MM.1S (cell line): ENCODE measurements around the gene GRIK4.

Experiments
- DNase-seq: peaks from one replicate; pipeline ENCODE4 v3.0.0-alpha.2; 2015
- H2AFZ ChIP-seq: fragments of 300-600 bp; sonication (generic); 2 replicates; pipeline ENCODE4 v1.6.0; 2016; ENCODE audit warnings: antibody characterized with exemption, low read length
- H3F3A ChIP-seq: fragments of 300-600 bp; sonication (generic); 2 replicates; pipeline ENCODE4 v1.6.1; 2016; ENCODE audit warnings: mild to moderate bottlenecking, antibody characterized with exemption, low read length, moderate library complexity, mixed read lengths; ENCODE audit not compliant: insufficient read depth
- H3K27ac ChIP-seq: fragments of 300-600 bp; sonication (generic); 2 replicates; pipeline ENCODE4 v1.5.1; 2016; ENCODE audit warnings: mild to moderate bottlenecking, low read length
- H3K27me3 ChIP-seq: fragments of 300-600 bp; sonication (generic); replicated peaks from 2 replicates; pipeline ENCODE4 v1.6.0; 2016; ENCODE audit warnings: low read length; ENCODE audit not compliant: insufficient read depth
- H3K36me3 ChIP-seq: fragments of 300-600 bp; sonication (generic); replicated peaks from 2 replicates; pipeline ENCODE4 v1.6.1; 2016; ENCODE audit warnings: mild to moderate bottlenecking, low read length, mixed read lengths; ENCODE audit not compliant: insufficient read depth
- H3K4me1 ChIP-seq: fragments of 300-600 bp; sonication (generic); 2 replicates; pipeline ENCODE4 v1.6.1; 2016; ENCODE audit warnings: low read length, mixed read lengths
- H3K4me2 ChIP-seq: fragments of 300-600 bp; sonication (generic); 2 replicates; pipeline ENCODE4 v1.6.0; 2016; ENCODE audit warnings: low read depth, low read length
- H3K4me3 ChIP-seq: fragments of 300-600 bp; sonication (generic); 2 replicates; pipeline ENCODE4 v1.5.1; 2016; ENCODE audit warnings: low read length, mixed read lengths
- H3K79me2 ChIP-seq: fragments of 300-600 bp; sonication (generic); 2 replicates; pipeline ENCODE4 v1.6.1; 2016; ENCODE audit warnings: mixed run types, low read length, mixed read lengths
- H3K9ac ChIP-seq: fragments of 300-600 bp; sonication (generic); 2 replicates; pipeline ENCODE4 v1.6.1; 2016; ENCODE audit warnings: low read length, mixed read lengths
- H3K9me2 ChIP-seq: fragments of 300-600 bp; sonication (generic); replicated peaks from 2 replicates; pipeline ENCODE4 v1.6.1; 2016; ENCODE audit warnings: mild to moderate bottlenecking, low read length, mixed read lengths; ENCODE audit not compliant: insufficient read depth
- H3K9me3 ChIP-seq: fragments of 300-600 bp; sonication (generic); replicated peaks from 2 replicates; pipeline ENCODE4 v1.6.1; 2016; ENCODE audit warnings: mild to moderate bottlenecking, low read length, mixed read lengths; ENCODE audit not compliant: insufficient read depth
- H4K20me1 ChIP-seq: fragments of 300-600 bp; sonication (generic); 2 replicates; pipeline ENCODE4 v1.6.1; 2016; ENCODE audit warnings: mild to moderate bottlenecking, low read length, moderate library complexity, mixed read lengths; ENCODE audit not compliant: insufficient read depth
- EZH2 ChIP-seq: fragments of 300-600 bp; sonication (generic); optimal IDR thresholded peaks from 2 replicates; pipeline ENCODE3; 2017; ENCODE audit warnings: low read depth, mild to moderate bottlenecking, antibody characterized with exemption, low read length, mixed read lengths
- EZH2phosphoT487 ChIP-seq: fragments of 300-600 bp; sonication (generic); IDR thresholded peaks from 2 replicates; pipeline ENCODE4 v1.6.1; 2018; ENCODE audit warnings: antibody characterized with exemption, low read length
- TF ChIP-seq, protein P1 (sequence below): fragments of 300-600 bp; sonication (generic); IDR thresholded peaks from 2 replicates; pipeline ENCODE4 v1.5.1; 2016; ENCODE audit warnings: antibody characterized with exemption, low read length, mixed read lengths

The GRIK4 gene

GRCh38 chr11:120781486-120782120, 270.1 kb downstream of the GRIK4 start:
- Histone ChIP-seq H3K9me3 (no peaks in the 10 kb centered on the region), H3K36me3 (no peaks in the 10 kb centered on the region), H3K9me2 (no peaks in the 10 kb centered on the region), H4K20me1 (no peaks in the 10 kb centered on the region), H3F3A (no peaks in the 10 kb centered on the region), H3K79me2 (no peaks in the 10 kb centered on the region), H3K9ac (no peak overlapping the region), H3K4me2 (no peak overlapping the region), H3K4me1 (no peaks in the 10 kb centered on the region), H2AFZ (no peak overlapping the region), H3K27me3 (no peaks in the 10 kb centered on the region), H3K4me3 (no peak overlapping the region), H3K27ac (no peak overlapping the region)
- TF ChIP-seq, protein P1, sequence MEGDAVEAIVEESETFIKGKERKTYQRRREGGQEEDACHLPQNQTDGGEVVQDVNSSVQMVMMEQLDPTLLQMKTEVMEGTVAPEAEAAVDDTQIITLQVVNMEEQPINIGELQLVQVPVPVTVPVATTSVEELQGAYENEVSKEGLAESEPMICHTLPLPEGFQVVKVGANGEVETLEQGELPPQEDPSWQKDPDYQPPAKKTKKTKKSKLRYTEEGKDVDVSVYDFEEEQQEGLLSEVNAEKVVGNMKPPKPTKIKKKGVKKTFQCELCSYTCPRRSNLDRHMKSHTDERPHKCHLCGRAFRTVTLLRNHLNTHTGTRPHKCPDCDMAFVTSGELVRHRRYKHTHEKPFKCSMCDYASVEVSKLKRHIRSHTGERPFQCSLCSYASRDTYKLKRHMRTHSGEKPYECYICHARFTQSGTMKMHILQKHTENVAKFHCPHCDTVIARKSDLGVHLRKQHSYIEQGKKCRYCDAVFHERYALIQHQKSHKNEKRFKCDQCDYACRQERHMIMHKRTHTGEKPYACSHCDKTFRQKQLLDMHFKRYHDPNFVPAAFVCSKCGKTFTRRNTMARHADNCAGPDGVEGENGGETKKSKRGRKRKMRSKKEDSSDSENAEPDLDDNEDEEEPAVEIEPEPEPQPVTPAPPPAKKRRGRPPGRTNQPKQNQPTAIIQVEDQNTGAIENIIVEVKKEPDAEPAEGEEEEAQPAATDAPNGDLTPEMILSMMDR, result no peak
- TF ChIP-seq EZH2 (no peak), EZH2phosphoT487 (no peak)
- no peak for DNase-seq

DNA sequence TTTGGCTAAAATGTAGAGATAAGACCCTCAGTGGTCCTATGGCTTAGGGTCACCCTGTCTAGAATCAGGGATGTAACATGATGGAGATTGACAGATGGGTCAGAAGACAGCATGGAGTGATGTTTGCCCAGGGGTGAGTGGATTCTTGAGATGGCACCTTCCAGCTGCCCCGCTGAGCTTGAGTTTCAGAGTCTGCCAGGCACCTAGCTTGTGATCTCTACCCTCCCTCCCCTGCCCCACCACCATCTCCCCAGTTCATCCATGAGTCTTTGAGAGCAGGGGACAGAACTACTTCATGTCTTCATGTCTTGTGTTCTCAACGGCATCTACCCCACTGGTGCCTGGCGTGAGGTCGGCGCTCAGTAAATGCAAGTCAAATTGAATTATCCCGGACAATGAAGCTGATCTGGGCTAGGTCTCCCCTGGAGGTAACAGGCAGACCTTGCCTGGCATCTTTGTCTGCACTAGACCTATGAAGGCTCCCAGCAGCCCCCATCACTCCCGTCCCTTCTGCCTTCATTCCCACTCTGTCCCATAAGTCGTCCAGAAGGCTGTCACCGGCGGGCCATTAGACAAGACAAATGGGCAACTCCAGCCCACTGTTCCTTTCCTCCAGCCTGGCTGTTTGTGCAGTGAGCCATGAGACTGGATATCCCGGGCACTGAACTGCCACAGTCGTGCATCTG, 273.2 kb downstream of the GRIK4 start:
- no peak for DNase-seq
- Histone ChIP-seq H3K27ac (no peak overlapping the region), H3K79me2 (no peaks in the 10 kb centered on the region), H3K9ac (no peak overlapping the region), H3K27me3 (no peaks in the 10 kb centered on the region), H3F3A (no peaks in the 10 kb centered on the region), H3K4me2 (no peak overlapping the region), H4K20me1 (no peaks in the 10 kb centered on the region), H3K9me2 (no peaks in the 10 kb centered on the region), H2AFZ (no peak overlapping the region), H3K4me1 (no peaks in the 10 kb centered on the region), H3K36me3 (no peaks in the 10 kb centered on the region), H3K9me3 (no peaks in the 10 kb centered on the region), H3K4me3 (no peak overlapping the region)
- TF ChIP-seq EZH2phosphoT487 (no peak), EZH2 (no peak)
- TF ChIP-seq, protein P1, result no peak

GRCh38 chr11:120785576-120785975, 274.0 kb downstream of the GRIK4 start:
- Histone ChIP-seq H3K4me1 (no peaks in the 10 kb centered on the region), H3K27me3 (no peaks in the 10 kb centered on the region), H3K9me3 (no peaks in the 10 kb centered on the region), H3K4me3 (no peak overlapping the region), H3K79me2 (no peaks in the 10 kb centered on the region), H3F3A (no peaks in the 10 kb centered on the region), H3K9ac (no peak overlapping the region), H3K27ac (no peak overlapping the region), H3K9me2 (no peaks in the 10 kb centered on the region), H4K20me1 (no peaks in the 10 kb centered on the region), H3K36me3 (no peaks in the 10 kb centered on the region), H3K4me2 (no peak overlapping the region), H2AFZ (no peak overlapping the region)
- no peak for TF ChIP-seq EZH2phosphoT487
- TF ChIP-seq, protein P1, result no peak
- TF ChIP-seq EZH2, result no peak
- no peak for DNase-seq
